GM12874 (cell line): ENCODE data around the gene PTPN13.

Experiments used
- TF ChIP-seq, protein P1 (sequence below): IDR thresholded peaks from 2 replicates; pipeline ENCODE4 v1.5.1; 2011; ENCODE audit warnings: low read depth, mild to moderate bottlenecking, control low read depth, low read length, moderate library complexity; ENCODE audit not compliant: insufficient read depth

Gene PTPN13

GRCh38 chr4:86833615-86834014, 239.5 kb downstream of the PTPN13 start:
- TF ChIP-seq, protein P1, sequence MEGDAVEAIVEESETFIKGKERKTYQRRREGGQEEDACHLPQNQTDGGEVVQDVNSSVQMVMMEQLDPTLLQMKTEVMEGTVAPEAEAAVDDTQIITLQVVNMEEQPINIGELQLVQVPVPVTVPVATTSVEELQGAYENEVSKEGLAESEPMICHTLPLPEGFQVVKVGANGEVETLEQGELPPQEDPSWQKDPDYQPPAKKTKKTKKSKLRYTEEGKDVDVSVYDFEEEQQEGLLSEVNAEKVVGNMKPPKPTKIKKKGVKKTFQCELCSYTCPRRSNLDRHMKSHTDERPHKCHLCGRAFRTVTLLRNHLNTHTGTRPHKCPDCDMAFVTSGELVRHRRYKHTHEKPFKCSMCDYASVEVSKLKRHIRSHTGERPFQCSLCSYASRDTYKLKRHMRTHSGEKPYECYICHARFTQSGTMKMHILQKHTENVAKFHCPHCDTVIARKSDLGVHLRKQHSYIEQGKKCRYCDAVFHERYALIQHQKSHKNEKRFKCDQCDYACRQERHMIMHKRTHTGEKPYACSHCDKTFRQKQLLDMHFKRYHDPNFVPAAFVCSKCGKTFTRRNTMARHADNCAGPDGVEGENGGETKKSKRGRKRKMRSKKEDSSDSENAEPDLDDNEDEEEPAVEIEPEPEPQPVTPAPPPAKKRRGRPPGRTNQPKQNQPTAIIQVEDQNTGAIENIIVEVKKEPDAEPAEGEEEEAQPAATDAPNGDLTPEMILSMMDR, result no peak

DNA sequence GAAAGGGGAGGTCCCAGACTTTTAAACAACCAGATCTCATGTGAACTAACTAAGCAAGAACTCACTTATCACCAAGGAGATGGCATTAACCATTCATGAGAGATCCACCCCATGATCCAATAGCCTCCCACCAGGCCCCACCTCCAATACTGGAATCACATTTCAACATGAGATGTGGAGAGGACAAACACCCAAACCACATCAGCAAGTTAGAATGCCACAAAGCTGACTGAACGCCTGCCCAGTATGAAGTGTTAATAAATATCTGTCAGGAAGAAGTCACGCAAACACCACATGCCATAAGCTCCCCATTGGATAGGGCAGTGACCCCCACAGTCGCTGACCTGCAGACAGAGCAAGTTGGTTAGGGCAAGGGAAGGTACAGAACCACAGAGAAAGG, 240.8 kb downstream of the PTPN13 start:
- TF ChIP-seq, protein P1, result no peak

- TF ChIP-seq, protein P1, result no peak
Observed at GRCh38 chr4:86835677-86836076, 241.6 kb downstream of the PTPN13 start.

GRCh38 chr4:86837691-86838503, 243.8 kb downstream of the PTPN13 start:
- TF ChIP-seq, protein P1, result no peak

DNA sequence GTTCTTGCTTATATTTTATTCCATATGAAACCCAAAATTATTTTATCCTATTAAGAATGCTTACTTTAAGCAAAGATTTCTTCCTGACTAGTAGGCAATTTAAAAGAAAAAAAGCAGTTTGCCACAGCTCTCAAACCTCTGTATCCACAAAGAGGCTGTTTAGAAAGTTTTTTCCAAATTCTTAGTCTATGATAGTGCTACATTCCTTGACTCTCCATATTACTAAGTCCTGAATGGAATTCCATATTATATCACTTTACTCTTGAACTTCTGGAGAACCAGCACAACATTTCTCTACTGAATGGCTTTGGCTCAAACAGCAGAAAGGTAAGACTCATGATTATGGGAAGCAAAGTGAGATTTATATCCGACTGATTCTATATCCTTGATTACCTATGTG, 246.7 kb downstream of the PTPN13 start:
- TF ChIP-seq, protein P1, result no peak

DNA sequence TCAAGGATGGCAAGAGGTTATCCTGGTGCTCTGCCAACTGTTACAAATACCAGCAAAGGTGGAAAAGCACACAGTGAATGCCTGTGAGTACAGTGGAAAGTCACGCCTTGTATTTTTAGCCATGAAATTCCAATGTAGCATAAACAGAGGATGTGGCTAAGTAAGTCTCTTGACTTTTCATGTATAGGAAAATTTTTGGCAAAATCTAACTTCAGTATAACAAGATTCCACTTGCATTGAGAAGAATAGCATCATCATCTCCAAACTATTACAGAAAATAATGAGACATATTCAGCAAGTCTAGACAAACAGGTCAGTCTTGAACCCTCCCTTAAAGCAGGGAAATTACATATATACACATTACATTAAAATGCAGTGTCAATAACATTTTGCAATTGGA, 247.2 kb downstream of the PTPN13 start:
- TF ChIP-seq, protein P1, result no peak

DNA sequence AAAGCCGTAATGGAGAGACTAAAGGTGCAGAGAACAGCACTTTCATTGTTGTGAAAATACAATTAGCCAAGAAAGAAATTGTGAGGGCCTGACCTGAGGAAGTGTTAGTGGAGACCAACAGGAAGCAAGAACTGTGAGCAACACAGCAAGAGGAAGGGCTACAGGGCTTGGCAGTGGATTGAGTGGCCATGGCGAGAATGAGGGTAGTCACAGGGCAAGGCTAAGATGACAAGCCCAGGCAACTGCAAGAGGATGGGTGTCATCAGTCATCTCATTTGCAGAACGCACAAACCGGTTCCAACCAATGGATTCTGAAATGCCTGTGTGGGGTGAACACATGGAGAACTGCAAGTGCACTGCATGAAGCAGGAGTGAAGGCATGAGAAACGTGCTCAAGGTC, 251.5 kb downstream of the PTPN13 start:
- TF ChIP-seq, protein P1, result no peak

DNA sequence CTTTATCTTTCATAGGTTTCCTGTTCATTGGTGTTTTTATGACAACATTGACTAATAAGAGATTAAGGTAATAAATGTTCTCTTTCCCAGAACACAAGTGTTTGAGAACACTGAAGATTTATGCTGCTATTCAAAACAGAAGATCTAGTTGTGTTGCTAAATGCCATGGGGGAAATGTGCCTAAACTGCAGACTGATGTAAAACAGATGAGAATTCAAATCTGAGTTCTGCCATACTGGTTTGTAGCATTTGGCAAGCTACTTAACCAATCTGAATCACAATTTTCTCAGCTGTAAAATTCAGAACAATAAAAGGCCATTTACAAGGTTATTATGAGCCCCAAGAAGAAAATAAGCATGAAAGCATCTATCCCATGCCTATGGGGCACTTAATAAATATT, 252.8 kb downstream of the PTPN13 start:
- TF ChIP-seq, protein P1, result no peak
